HG03457 (cell line): ENCODE data around the gene ZC3H12A.

ENCODE experiments used
- ATAC-seq: cut with Tn5 transposase; IDR thresholded peaks from one replicate; pipeline ENCODE4 v1.9.1; 2021; ENCODE audit warnings: moderate number of reproducible peaks; ENCODE audit not compliant: unreplicated experiment

Gene ZC3H12A

DNA sequence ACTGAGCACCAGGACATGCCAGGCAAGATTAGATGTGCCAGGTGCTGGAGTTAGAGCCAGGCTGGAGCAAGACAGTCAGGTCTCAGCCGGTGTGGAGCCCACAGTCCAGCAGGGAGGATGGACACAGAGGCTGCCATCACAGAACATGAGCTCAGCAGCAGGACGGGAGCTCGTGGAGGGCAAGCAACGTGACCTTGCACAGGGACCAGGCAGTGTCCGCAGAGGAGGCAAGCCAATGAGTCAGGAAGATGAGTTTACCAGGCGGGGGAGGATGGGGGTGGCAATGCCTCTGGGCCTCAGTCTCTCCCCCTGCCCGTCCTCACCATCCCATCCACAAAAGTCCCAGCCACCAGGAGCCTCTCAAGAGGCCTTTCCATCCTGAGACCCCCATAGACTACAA lies 20.7 kb upstream of the ZC3H12A start:
- ATAC-seq = no peak

DNA sequence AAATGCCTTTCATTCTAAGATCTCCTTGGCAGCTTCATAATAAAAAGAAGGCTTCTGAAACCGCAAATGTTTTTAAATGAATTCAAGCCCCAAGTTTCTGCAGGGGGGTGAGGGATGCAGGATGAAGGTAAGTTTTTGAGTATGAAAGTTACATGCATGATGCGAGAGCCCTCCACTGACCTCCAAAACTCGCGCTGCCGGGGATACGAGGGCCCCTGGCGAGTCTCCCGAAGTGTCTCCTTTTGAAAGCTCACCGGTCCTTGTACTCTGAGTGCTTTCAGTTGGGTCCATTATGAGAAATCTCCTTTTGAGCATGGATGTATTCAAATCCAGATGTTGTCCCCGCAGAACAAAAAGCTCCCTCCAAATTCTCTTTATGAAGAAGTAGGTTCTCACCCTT lies 18.9 kb upstream of the ZC3H12A start:
- no peak for ATAC-seq

DNA sequence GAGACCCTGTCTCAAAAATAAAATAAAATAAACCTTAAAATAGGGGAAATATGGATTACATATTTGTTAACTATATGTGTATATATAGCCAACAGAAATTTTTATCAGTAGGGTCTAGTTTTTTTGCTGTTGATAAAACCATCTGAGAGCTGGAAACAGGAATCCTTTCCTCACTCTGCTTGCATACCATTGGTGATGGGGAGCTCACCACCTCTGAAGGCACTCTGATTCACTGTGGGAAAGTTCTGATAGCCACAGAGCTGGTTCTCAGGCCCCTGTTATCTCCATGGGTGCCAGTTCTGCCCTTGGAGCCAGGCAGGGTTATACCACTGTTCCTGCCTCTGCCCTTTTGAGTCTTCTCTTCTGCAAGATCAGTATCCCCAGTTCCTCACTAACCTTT lies 17.8 kb upstream of the ZC3H12A start:
- ATAC-seq = no peak

DNA sequence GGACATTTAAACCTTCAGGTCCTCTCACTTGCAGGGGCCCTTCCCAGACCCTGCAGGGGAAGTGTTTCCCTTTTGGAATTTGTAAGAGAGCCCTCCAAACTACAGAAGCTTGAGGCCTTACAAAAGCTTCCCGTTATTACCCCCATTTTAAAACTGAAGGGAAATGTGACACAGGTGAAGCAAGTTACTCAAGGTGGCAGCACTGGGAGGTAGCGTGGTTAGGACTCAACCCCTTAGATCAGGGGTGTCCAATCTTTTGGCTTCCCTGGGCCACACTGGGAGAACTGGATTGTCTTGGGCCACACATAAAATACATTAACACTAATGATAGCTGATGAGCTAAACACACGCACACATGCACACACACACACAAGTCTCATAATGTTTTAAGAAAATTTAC lies 15.8 kb upstream of the ZC3H12A start:
- no peak for ATAC-seq

DNA sequence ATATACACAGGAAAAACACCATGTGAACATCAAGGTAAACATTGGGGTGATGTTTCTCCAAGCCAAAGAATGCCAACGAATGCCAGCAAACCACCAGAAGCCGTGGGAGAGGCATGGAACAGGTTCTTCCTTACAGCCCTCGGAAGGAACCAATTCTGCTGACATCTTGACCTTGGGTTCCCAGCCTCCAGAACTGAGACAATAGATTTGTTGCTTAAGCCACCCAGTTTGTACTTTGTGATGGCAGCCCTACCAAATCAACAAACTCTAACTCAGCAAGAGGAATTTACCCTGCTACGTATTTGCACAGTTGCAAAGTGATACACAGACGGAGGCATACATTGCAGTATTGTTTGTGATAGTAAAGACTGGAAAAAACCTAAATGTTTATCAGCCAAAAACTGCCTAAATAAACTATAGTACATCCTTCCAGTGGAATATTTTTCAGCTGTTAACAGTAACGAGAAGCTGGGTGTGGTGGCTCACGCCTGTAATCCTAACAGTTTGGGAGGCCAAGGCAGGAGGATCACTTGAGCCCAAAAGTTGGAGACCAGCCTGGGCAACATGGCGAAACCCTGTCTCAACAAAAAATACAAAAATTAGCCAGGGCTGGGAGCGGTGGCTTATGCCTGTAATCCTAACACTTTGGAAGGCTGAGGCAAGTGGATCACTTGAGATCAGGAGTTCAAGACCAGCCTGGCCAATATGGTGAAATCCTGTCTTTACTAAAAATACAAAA lies 12.5 kb upstream of the ZC3H12A start:
- ATAC-seq = no peak

DNA sequence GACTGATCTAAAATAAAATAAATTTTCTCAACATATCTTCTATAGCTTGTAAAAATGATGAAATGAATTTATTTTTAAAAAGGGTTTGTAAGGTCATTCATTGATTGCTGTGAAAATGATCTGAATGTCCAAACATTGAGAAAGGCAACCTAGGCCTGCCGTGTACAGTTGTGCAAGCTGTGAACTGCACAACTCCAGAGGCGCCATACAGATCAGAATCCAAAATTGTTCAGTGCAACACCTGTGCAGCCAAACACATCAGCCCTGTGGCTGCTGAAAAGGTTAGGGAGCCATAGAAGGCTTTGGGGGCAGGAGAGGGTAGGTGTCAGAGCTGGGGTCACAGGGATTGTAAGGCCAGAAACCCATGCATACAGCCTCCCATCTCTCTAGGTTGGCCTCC lies 9.9 kb upstream of the ZC3H12A start:
- no peak for ATAC-seq

DNA sequence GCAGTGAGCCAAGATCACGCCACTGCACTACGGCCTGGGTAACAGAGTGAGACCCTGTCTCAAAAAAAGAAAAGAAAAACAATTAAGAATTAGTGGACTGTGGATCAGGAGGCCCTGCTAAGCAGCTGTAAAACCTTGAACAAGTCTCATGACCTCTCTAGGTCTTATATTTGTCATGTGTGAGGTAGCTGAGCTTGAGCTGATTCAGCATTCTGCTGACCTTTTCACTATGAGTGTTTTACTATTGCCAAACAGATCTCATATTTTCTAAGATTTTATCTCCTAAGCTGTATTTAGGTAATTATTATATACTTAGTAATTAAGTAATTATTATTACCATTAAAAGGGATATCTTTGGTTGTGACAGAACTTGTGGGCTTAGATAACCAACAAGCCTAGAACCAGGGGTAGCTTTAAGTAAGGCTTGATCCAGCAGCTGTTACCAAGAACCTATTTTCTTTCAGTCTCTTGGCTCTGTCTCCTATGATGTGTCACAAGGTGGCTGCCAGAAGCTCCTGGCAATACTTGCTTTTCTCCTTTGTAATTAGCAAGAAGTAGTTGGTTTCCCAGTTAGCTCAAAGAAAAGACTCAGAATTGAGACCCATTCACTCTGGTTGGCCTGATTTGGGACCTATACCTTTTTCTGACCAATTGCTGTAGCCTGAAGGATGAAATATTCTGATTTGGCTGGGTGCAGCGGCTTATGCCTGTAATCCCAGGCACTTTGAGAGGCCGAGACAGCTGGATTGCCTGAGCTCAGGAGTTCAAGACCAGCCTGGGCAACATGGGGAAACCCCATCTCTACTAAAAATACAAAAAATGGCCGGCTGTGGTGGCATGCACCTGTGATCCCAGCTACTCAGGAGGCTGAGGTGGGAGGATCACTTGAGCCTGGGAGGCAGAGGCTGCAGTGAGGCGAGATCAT lies 8.5 kb upstream of the ZC3H12A start:
- no peak for ATAC-seq

DNA sequence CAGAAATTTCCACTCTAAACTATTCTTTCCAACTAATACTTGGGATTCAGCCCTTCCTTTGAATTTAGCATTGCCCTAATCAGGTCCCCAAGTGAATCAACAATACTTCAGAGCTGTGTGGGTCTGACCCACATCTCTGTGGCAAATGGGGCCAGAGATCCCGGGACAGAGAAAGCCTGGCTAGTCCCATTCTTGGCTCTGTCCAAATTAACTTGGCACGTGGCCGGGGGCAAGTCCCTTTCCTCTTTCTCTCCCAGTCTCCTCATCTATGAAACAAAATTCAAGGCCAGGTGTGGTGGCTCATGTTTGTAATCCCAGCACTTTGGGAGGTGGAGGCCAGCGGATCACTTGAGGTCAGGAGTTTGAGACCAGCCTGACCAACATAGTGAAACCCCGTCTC lies 6.3 kb upstream of the ZC3H12A start:
- no peak for ATAC-seq

DNA sequence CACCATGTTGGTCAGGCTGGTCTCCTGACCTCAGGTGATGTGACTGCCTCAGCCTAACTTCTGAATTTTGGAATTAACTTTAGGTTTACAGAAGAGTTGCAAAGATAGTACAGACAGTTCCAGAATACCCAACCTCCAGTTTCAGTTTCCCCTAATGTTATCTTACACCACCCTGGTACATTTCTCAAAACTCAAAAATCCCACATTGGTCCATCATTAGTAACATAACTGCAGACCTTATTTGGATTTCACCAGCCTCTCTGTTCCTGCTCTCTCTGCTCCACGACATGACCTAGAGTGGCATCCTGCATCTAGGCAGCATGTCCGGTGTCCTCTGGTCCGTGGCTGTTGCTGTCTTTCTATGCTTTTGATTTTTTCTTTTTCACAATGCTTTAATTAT lies 5.0 kb upstream of the ZC3H12A start:
- no peak for ATAC-seq

DNA sequence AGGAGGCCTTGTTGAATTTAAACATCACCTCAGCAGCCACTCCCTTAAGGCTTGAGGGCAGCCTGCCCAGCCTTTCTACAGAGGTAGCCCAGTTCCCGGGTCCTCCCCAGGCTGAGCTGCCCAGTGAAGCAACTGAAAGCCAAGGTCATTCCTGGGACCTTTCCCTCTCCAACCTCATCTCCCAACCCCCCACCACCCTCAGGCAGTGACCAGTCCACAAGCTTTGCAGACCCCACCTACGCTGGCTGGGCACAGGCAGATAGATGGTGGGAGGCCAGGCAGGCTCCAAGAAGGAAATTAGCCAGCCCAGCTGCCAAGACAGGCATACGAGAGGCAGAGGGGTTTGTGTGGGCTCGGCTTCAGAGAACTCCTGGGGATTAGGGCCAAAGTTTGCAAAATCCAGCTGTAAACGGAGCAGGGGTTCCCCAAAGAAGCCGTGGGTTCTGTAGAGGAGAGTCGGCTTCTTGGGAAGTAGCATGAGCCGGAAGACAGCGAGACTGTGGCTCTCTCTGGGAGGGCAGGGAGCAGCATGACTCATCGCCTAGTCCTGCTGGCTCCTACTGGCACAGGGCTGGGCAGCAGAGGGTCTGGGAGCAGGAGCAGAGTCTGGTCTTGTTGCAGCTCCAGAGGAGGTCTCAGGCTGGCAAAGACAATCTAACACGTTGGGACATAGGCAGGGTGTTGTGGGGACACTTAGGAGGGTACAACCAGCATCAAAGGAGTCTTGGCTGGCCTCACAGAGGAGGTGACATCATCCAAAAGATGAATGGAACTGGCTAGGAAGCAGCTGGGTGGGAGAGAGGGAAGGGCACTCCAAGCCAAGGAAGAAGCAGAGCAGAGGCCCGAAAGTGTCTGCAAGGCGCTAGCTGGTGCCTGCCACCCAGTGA lies 2.8 kb upstream of the ZC3H12A start:
- ATAC-seq = no peak

DNA sequence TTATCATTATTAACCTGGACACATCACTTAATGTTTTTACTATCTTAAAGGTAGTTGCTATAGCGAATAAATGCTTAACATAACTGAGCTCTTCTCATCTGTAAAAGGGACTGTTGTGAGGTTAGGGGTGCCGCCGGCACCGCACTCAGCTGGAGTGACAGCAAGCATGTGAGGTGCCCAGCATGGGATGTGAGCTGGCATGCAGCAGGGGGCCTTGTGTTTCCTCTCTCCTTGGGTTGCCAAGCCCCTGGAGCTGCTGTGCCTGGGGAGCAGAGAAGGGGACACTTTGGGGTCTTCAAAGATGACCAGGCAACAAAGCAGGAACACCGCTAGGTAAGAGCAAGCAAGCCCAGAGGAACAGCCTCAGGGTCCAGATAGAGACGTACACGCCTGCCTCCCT lies 2.1 kb upstream of the ZC3H12A start:
- no peak for ATAC-seq

DNA sequence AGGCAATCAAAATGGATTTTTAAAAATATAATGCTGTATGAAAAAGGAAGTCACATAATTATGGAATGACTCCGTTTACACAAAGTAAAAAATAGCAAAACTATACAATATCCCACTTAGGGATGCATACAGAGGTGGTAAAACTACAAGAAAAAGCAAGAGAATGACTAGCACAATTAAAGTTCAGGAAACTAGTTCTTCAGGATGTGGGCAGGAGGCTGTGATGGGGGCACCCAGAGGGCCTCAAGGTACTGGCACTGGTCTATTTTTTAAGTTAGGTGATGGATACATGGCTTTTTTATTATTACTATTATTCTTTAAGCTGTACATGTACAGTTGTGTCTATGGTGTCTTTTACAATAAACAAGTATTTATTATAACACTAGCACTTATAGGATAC lies 1.4 kb upstream of the ZC3H12A start:
- no peak for ATAC-seq

DNA sequence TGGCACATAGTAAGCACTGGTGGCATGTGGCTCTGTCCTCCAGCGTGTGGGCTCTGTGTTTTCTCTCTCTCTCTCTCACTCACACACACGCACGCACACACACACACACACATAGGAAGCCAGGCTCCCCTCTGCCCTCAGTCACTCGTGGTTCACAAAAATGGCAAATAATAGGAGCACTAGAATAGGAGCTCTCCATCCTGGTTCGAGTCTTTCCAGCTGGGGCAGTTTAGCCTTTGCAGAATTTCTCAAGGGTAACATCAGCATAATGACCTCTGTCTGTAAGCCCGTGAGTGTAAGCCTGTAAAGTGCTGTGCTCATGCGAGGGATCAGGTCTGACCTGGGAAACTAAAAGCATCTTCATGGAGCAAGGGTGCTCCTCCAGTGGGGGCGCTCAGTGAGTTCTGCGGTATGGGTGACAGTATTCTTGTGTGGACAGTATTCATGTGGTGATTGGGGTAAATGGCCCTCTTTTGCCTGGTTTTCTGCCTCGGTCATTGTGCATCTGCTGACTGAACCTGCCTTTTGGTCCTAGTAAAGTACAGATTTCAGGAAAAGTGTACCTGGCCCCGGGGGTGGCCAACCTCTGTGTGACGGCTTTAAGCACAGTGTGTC lies 842 bp upstream of the ZC3H12A start:
- ATAC-seq = no peak

DNA sequence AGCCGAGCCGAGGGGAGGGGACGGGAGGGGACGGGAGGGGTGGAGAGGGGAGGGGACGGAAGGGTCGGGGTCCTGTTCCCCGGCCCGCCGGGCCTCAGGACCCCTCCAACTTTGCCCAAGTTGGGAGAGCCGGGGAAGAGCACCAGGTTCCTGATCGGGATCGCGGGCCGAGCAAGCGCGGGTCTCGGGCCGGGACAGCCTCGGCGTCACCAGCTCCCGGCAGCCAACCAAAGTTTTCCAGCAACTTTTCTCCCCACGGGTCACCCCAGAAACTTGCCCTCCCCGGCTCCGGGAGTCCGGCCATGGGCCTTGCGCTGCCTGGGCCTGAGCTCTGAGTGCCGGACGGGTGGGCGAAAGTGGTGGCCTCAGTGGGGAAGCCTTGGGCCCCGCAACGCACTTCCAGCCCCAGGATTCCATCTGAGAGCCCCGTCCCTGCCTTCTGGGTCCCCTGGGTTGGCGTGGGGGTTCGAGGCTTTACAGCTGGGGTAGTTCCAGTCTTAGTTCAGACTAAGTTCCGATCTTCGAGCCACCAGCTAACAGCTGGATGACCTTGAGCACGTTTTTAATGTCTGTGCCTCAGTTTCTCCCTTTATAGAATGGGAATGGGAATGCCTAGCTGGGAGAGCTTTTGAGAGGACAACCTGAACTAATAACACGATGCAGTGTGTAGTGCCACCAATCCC lies 458 bp downstream of the ZC3H12A start:
- ATAC-seq = no peak

DNA sequence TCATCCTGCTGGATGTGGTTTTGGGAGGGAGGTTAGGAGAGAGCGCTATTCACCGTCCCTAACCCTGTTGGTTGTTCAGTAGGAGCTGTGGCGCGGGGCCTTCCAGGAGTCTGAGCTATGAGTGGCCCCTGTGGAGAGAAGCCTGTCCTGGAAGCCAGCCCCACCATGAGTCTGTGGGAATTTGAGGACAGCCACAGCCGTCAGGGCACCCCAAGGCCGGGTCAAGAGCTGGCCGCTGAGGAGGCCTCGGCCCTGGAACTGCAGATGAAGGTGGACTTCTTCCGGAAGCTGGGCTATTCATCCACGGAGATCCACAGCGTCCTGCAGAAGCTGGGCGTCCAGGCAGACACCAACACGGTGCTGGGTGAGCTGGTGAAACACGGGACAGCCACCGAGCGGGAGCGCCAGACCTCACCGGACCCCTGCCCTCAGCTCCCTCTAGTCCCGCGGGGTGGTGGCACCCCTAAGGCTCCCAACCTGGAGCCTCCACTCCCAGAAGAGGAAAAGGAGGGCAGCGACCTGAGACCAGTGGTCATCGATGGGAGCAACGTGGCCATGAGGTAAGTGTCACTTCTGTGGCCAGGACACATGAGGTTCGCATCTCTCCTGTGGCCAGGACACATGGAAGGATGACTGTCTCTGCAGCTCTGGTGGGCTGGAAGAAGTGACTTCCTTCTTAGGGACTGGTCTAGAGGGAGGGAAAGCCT lies 1.2 kb downstream of the ZC3H12A start:
- no peak for ATAC-seq

DNA sequence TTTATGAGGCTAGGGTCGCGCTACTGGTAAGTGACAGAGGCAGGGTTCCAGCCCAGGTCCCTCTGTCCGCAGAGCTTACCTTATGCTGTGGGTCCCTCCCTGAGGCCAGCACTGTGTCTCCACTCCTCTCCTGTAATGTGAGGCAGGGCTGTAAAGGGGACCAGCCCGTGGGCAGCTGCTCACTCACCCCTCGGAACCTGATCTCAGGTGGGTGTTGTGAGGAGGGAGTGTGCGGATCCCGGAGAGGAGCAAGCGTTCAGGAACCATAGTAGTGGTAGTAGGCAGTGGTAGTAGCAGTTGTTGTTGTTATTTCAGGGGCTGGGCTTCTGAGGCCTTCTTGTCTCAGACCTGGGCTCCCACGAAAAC lies 1.7 kb downstream of the ZC3H12A start:
- ATAC-seq = no peak

DNA sequence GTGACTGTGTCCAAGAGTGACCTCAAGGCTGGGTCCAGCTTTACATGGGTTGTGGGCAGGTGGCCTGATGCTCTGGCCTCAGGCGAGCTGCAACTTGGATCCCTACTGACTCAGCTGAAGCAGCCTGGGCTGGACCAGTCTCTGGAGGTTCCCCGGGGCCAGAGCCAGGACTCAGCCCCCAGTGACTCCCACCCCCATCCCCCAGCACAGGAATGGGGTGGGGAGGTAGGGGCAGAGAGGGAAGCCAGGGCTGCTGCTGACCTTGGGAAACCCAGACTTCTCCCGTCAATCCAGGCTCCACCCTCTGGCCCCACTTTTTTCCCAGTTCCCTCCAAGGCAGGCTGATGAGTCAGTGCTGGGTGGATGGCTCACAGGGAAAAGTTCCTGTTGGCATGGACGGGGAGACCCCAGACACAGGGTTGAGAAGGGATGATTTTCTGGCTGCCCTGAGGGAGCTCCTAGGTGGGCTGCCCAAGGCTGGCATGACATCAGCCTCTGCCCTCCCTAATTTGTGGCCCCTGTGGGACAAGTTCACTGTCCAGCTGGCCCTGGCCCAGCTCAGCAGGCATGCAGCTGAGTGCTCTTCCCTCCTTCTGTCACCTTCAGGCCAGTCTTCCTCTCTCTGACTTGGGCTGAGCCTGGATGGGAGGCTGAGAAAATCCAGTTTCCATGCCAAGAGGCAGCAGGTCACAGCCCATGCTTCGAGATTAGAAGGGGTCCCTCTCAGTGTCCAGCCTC lies 2.2 kb downstream of the ZC3H12A start:
- no peak for ATAC-seq

DNA sequence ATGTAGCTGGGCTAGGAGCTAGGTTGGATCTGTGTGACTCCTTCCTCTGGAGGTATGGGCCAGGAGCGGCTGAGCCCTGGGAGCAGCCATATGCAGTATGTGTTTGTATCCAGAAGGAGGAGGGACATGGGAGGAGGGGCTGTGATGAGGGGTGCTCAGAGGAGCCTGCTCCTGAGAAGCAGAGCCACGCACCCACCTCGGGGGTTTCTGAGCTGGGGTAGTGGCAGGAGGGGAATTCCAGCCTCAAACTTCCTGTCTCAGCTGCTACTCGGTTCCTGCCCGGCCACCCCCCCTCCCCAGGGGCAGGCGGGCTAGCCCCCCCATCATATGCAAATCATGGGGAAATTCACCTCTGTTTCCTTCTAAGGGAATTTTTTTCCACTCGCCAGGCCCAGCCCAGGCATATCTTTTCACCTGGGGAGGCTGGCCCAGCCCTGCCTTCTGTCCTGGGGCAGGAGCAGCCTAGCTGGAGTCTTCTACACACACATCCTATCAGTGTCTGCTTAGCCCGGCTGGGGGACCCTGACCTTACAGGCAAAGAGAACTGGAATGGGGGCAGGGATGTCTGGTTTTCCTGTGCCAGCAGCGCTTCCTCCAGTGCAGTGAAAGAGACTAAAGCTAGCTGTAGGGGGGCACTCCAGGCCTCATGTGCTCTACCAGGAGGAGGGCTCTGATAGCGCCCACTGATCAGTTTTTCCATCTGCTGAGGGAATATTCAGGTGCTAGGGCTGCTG lies 3.0 kb downstream of the ZC3H12A start:
- no peak for ATAC-seq
